HFFc6 (cell line): ENCODE data around the gene SLC7A9. TPM values are rescaled to one million over a fixed set of nuclear protein-coding genes. Genes with fewer than 3 reads are reported as not detected.

Experiments
- DNase-seq: peaks from one replicate; pipeline ENCODE4 v3.0.0-alpha.2; 2018
- H3K27ac Mint-ChIP-seq: 2 replicates; pipeline ENCODE4 v1.8.0; 2020; ENCODE audit warnings: mild to moderate bottlenecking, mixed read lengths
- H3K27me3 Mint-ChIP-seq: 2 replicates; pipeline ENCODE4 v1.8.0; 2021; ENCODE audit warnings: mild to moderate bottlenecking, moderate library complexity, mixed read lengths; ENCODE audit not compliant: insufficient read depth
- H3K36me3 Mint-ChIP-seq: 2 replicates; pipeline ENCODE4 v1.8.0; 2021; ENCODE audit warnings: low read depth, mixed read lengths
- H3K4me1 Mint-ChIP-seq: 2 replicates; pipeline ENCODE4 v1.8.0; 2020; ENCODE audit warnings: low read depth, mixed read lengths
- H3K4me3 Mint-ChIP-seq: 2 replicates; pipeline ENCODE4 v1.8.0; 2020; ENCODE audit warnings: mild to moderate bottlenecking, moderate library complexity, mixed read lengths
- H3K9me3 Mint-ChIP-seq: 2 replicates; pipeline ENCODE4 v1.8.0; 2020; ENCODE audit warnings: mild to moderate bottlenecking, mixed read lengths
- total RNA-seq, 6 experiments: library from RNA; stranded (reverse); fragmentation: NEBNext Ultra II Directional; extraction: Animal tissue kit (Norgen Biotek cat#: 25700); gene quantifications; 2 replicates in 1 of 6; 3 replicates in 5 of 6; pipeline ENCODE4 v1.2.3, GENCODE V29; 2021
- TF ChIP-seq, protein P1 (sequence below): fragments of 200-600 bp; sonication (generic); IDR thresholded peaks from 2 replicates; pipeline ENCODE4 v1.5.0; 2021; ENCODE audit warnings: antibody characterized with exemption, mild to moderate bottlenecking

SLC7A9 gene
- total RNA-seq, 6 experiments from 2014 or later, result not detected

DNA sequence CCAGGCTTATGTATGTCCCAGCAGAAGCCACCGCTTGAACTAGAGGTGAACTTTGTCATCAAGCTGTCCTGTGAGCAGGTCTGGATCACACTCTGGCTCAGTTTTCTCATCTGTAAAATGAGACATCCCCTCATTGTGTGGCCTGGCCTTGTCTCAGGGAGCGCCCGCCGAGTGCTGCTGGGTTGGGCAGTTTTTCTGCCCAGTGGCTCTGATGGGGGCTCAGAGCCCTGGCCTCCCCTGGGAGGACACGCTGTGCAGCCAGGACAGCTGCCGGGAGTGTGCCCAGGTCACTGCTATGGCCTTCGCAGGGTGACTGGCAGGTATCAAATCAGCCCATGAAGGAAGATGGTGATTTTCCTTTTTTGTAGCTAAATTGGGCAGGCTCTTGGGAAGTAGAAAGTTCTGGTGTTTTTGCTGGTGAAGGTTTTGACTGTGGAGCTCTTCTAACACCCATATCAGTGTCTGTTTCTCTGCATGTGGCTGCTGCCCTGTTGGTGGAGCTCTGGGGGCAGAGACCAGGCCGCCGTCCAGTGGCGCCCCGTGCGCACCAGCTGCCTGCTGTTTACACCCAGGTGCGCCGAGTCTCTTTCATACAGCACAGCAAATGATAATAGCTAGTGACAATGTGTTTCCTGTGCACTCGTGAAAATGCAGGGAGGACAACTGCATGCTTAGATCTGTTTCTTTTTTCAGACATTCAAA is 40.8 kb downstream of the SLC7A9 start:
- DNase-seq, result no peak
- H3K36me3 Mint-ChIP-seq, result no peaks in the 10 kb centered on the region
- H3K27ac Mint-ChIP-seq, result no peak overlapping the region
- peaks cover 16% of the 10 kb centered on the region for H3K4me1 Mint-ChIP-seq
- H3K4me3 Mint-ChIP-seq, result no peak overlapping the region
- no peaks in the 10 kb centered on the region for H3K9me3 Mint-ChIP-seq
- peaks cover 32% of the 10 kb centered on the region for H3K27me3 Mint-ChIP-seq
- TF ChIP-seq, protein P1, sequence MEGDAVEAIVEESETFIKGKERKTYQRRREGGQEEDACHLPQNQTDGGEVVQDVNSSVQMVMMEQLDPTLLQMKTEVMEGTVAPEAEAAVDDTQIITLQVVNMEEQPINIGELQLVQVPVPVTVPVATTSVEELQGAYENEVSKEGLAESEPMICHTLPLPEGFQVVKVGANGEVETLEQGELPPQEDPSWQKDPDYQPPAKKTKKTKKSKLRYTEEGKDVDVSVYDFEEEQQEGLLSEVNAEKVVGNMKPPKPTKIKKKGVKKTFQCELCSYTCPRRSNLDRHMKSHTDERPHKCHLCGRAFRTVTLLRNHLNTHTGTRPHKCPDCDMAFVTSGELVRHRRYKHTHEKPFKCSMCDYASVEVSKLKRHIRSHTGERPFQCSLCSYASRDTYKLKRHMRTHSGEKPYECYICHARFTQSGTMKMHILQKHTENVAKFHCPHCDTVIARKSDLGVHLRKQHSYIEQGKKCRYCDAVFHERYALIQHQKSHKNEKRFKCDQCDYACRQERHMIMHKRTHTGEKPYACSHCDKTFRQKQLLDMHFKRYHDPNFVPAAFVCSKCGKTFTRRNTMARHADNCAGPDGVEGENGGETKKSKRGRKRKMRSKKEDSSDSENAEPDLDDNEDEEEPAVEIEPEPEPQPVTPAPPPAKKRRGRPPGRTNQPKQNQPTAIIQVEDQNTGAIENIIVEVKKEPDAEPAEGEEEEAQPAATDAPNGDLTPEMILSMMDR, result no peak

DNA sequence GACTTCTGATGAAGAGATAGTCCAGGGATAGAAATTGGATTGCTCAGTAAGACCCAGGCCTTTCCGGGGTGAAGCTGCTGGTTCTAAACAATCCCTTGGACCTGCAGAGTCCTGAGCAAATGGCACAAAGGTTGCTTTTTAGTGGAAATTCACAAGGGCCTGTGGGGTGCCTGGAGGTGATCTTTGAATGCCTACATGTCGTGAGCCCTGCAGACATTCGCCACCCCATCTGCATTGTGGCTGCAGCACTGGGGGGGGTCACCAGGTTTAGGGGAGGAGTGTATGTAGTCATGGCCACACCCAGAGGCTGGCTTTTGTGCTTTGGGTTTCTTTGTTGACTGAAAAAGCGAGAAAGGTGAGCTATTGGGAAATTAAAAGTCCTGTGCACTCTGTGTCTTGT is 41.4 kb downstream of the SLC7A9 start:
- Mint-ChIP-seq H3K27me3 (peaks cover 34% of the 10 kb centered on the region), H3K36me3 (no peaks in the 10 kb centered on the region), H3K4me3 (no peak overlapping the region), H3K9me3 (no peaks in the 10 kb centered on the region), H3K4me1 (peaks cover 16% of the 10 kb centered on the region), H3K27ac (no peak overlapping the region)
- no peak for DNase-seq
- TF ChIP-seq, protein P1, result no peak

GRCh38 chr19:32824916-32825608 is 44.5 kb downstream of the SLC7A9 start:
- Mint-ChIP-seq H3K27me3 (peaks cover 51% of the 10 kb centered on the region), H3K4me1 (peaks cover 1% of the 10 kb centered on the region), H3K27ac (no peak overlapping the region), H3K9me3 (no peaks in the 10 kb centered on the region), H3K36me3 (no peaks in the 10 kb centered on the region), H3K4me3 (no peak overlapping the region)
- TF ChIP-seq, protein P1, result no peak
- DNase-seq, result no peak

DNA sequence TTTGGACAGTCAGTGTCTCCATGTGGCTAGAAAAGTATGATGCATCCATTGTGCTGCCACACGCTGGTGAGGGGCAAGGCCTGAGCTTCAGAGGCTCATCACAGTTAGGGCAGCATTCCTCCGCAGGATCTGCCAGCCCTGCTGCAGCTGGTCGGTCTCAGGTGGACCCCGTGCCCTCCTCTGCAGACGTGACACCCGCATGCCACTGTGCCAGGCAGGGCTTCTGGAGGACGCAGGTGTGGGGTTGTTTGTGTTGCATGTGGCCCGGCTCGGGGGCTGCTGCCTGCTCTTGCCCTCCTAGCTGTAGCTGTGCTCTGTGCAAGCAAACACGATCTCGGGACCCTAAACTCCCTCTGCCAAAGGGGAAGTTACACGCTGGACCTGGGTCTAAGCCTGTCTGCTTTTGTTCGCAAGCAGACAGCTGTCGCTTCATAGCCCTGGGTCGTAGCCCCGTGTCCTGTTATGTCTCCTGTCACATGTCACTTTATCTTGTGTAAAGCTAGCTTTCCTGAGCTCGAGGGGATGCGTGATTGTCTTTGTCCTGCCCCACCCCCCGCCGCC is 45.3 kb downstream of the SLC7A9 start:
- Mint-ChIP-seq H3K27me3 (peaks cover 59% of the 10 kb centered on the region), H3K27ac (no peak overlapping the region), H3K4me1 (no peaks in the 10 kb centered on the region), H3K36me3 (no peaks in the 10 kb centered on the region), H3K4me3 (no peak overlapping the region), H3K9me3 (no peaks in the 10 kb centered on the region)
- DNase-seq, result no peak
- TF ChIP-seq, protein P1, result no peak

DNA sequence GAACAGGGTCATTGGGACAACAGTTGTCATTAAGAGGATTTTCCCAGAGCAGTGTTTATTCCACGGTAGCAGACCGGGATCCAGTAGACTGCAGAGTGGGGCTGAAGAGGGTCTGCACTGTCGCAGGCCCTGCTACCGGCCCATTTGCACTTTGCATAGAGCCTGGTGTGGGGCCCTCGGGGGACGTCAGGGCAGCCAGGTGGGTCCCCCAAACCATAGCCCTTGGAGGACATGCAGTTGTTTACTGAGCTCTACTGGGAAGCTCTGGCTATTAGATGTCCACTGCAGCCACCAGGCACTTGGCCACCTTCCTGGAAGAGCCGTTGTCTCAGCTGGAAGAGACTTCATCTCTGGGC is 45.8 kb downstream of the SLC7A9 start:
- TF ChIP-seq, protein P1, result no peak
- Mint-ChIP-seq H3K9me3 (no peaks in the 10 kb centered on the region), H3K4me1 (no peaks in the 10 kb centered on the region), H3K27me3 (peaks cover 59% of the 10 kb centered on the region), H3K27ac (no peak overlapping the region), H3K4me3 (no peak overlapping the region), H3K36me3 (no peaks in the 10 kb centered on the region)
- no peak for DNase-seq
